Lower lobe of right lung (tissue), 2 donors: Measurements from ENCODE around the gene GNB2. TPM values are rescaled to one million over a fixed set of nuclear protein-coding genes. Genes with fewer than 3 reads are reported as not detected.

ENCODE experiments used
- ATAC-seq, 2 donors: fragments of 200-7000 bp; cut with Tn5 transposase; one replicate each; pipeline ENCODE4 v1.9.1; 2020 to 2022; ENCODE audit warnings: mild to moderate bottlenecking in 2 of 2, moderate library complexity in 2 of 2
- DNase-seq: peaks from one replicate; pipeline ENCODE4 v3.0.0-alpha.2; 2020
- H3K27ac ChIP-seq: fragments of 200-600 bp; one replicate; pipeline ENCODE4 v1.8.0; 2022
- H3K27me3 ChIP-seq: fragments of 200-600 bp; one replicate; pipeline ENCODE4 v1.8.0; 2022; ENCODE audit warnings: low read depth
- H3K36me3 ChIP-seq: fragments of 200-600 bp; one replicate; pipeline ENCODE4 v1.8.0; 2022; ENCODE audit warnings: mild to moderate bottlenecking
- H3K4me1 ChIP-seq: fragments of 200-600 bp; one replicate; pipeline ENCODE4 v1.8.0; 2022
- H3K4me3 ChIP-seq: fragments of 200-600 bp; one replicate; pipeline ENCODE4 v1.8.0; 2022; ENCODE audit warnings: mild to moderate bottlenecking
- H3K9me3 ChIP-seq: fragments of 200-600 bp; one replicate; pipeline ENCODE4 v1.8.0; 2022
- CTCF ChIP-seq: fragments of 200-600 bp; IDR thresholded peaks from one replicate; pipeline ENCODE4 v1.8.0; 2022; ENCODE audit warnings: antibody characterized with exemption, mild to moderate bottlenecking
- intact Hi-C: fragments of 100-400 bp; cut with DNase I; formaldehyde crosslinking; loops from one replicate; pipeline ENCODE4 v1.11.0; 2022
- total RNA-seq: library from RNA; stranded (reverse); fragmentation: NEBNext Ultra II Directional; extraction: Animal tissue kit (Norgen Biotek cat#: 25700); gene quantifications from one replicate; pipeline ENCODE4 v1.2.1, GENCODE V29; 2021
- donor health status: DM: no; HTN: yes; CAD: no; lungs with severe emphysema.

GNB2 gene
- total RNA-seq, 1 donor from 2014 or later, result 247 TPM

- H3K9me3 ChIP-seq, result no peaks in the 10 kb centered on the region
- H3K4me1 ChIP-seq, result peaks cover 5% of the 10 kb centered on the region
- DNase-seq (no peak), ATAC-seq (no peak)
- H3K27me3 ChIP-seq, result no peaks in the 10 kb centered on the region
- H3K36me3 ChIP-seq, result no peaks in the 10 kb centered on the region
- TF ChIP-seq CTCF, result no peak
- intact Hi-C loops, result no loop called here
- H3K27ac ChIP-seq, result no peak overlapping the region
- H3K4me3 ChIP-seq, result no peak overlapping the region
Observed at GRCh38 chr7:100670074-100670473, 3.5 kb upstream of the GNB2 start.

- no peak overlapping the region for H3K27ac ChIP-seq
- TF ChIP-seq CTCF, result no peak
- no peaks in the 10 kb centered on the region for H3K9me3 ChIP-seq
- peaks cover 16% of the 10 kb centered on the region for H3K4me1 ChIP-seq
- no peaks in the 10 kb centered on the region for H3K27me3 ChIP-seq
- intact Hi-C loops, result no loop called here
- H3K4me3 ChIP-seq, result no peak overlapping the region
- ATAC-seq (no peak), DNase-seq (no peak)
- peaks cover 5% of the 10 kb centered on the region for H3K36me3 ChIP-seq
Observed at GRCh38 chr7:100671353-100672327, 1.9 kb upstream of the GNB2 start.

- H3K9me3 ChIP-seq, result no peaks in the 10 kb centered on the region
- peak in 1 of 2 donors; percentile 7 for ATAC-seq
- peak overlapping the region; percentile 98 for H3K27ac ChIP-seq
- intact Hi-C loops, result no loop called here
- peaks cover 24% of the 10 kb centered on the region for H3K4me1 ChIP-seq
- H3K4me3 ChIP-seq, result peak overlapping the region; percentile 95
- peak; percentile 78 for DNase-seq
- H3K27me3 ChIP-seq, result no peaks in the 10 kb centered on the region
- no peak for TF ChIP-seq CTCF
- H3K36me3 ChIP-seq, result peaks cover 28% of the 10 kb centered on the region
Observed at GRCh38 chr7:100673942-100674410, 436 bp downstream of the GNB2 start.

GRCh38 chr7:100674411-100675104 lies 1.0 kb downstream of the GNB2 start:
- H3K27ac ChIP-seq, result peak overlapping the region; percentile 98
- H3K9me3 ChIP-seq, result no peaks in the 10 kb centered on the region
- H3K27me3 ChIP-seq, result no peaks in the 10 kb centered on the region
- ATAC-seq, result peak in 1 of 2 donors; percentile 3
- H3K36me3 ChIP-seq, result peaks cover 34% of the 10 kb centered on the region
- peak overlapping the region; percentile 95 for H3K4me3 ChIP-seq
- intact Hi-C loops, result no loop called here
- DNase-seq, result peak; percentile 76
- peaks cover 28% of the 10 kb centered on the region for H3K4me1 ChIP-seq
- TF ChIP-seq CTCF, result no peak

GRCh38 chr7:100675105-100675451 lies 1.5 kb downstream of the GNB2 start:
- intact Hi-C loops, result no loop called here
- no peak for TF ChIP-seq CTCF

More at GRCh38 chr7:100675105-100675451, 1.5 kb downstream of the GNB2 start:
- H3K9me3 ChIP-seq, result no peaks in the 10 kb centered on the region
- H3K4me1 ChIP-seq, result peaks cover 33% of the 10 kb centered on the region
- peak overlapping the region; percentile 95 for H3K4me3 ChIP-seq
- H3K27me3 ChIP-seq, result no peaks in the 10 kb centered on the region
- H3K36me3 ChIP-seq, result peaks cover 39% of the 10 kb centered on the region
- DNase-seq (no peak), ATAC-seq (peak in 1 of 2 donors; percentile 2)
- peak overlapping the region; percentile 98 for H3K27ac ChIP-seq
